NCI-H1694 treated with DMSO at 0.1 percent for 48 hours (cell line): ENCODE measurements around the gene KIAA1958.
"Not testable (repeated sequence)": the region's sequence is repeated elsewhere in the genome, so short reads cannot be mapped to it uniquely, and the experiment has no call there.

ENCODE experiments used
- DNase-seq: peaks from one replicate; lab custom pipeline; 2025; lab: John Stamatoyannopoulos, UW

KIAA1958 gene

GRCh38 chr9:112555844-112556482 is 69.3 kb downstream of the KIAA1958 start:
- DNase-seq, result no peak

- DNase-seq, result no peak
These were observed 70.1 kb downstream of the KIAA1958 start for GRCh38 chr9:112556497-112557442.

DNA sequence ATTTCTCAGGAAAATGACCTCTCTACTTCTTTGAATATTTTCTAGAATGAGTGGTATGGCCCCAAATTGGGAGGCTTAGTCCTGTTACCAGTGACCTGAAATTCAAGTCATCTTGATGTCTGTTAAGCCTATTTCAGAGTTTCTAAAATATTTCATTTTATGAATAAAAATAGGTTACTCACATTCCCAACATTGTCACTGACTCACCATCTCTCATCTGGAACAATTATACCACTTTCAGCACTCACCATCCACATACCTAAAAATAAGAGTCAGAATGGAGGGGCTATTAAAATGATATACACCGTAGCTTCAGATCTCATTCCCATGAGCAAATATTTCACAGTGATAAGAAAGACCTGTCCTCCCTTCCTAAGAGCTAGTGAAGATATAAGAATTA is 71.8 kb downstream of the KIAA1958 start:
- DNase-seq, result no peak

DNA sequence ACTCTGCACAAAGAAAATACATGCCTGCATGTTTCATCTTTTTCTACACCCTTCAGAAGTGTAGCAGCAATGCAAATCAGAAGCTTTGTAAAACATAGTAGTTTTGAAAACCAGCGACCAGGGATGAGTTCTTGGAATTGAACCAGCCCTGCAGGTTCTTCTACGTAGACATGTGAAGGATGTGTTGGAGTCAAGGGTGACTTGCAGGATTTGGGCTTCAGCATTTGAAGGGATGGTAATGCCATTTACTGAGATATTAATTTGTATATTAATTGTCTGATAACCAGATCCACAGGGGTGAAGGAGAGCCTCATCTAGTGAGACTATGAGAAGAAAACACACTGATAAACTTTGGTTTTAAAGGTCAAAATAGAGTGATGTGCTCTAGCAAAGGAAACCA is 72.4 kb downstream of the KIAA1958 start:
- no peak for DNase-seq

- no peak for DNase-seq
These were observed 73.2 kb downstream of the KIAA1958 start for GRCh38 chr9:112559629-112560413.

- no peak for DNase-seq
These were observed 75.8 kb downstream of the KIAA1958 start for GRCh38 chr9:112562235-112562958.

DNA sequence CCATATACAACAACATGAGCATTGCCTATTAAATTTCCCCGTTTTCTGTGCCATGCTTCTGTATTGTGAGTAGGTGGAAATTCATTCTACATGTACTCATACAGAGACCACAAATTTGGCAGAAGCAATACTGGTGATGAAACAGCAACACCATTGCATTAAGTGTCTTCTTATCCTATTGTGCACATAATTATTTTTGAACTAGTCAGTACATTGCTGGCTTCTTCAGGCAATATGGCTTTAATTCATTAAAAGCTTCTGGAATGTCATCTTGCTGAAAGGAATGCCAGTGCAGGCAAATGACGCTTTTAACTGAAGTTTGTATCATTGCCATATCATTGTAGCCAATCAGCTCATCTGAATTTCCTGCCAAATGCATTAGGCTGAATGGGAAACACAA is 82.6 kb downstream of the KIAA1958 start:
- no peak for DNase-seq

DNA sequence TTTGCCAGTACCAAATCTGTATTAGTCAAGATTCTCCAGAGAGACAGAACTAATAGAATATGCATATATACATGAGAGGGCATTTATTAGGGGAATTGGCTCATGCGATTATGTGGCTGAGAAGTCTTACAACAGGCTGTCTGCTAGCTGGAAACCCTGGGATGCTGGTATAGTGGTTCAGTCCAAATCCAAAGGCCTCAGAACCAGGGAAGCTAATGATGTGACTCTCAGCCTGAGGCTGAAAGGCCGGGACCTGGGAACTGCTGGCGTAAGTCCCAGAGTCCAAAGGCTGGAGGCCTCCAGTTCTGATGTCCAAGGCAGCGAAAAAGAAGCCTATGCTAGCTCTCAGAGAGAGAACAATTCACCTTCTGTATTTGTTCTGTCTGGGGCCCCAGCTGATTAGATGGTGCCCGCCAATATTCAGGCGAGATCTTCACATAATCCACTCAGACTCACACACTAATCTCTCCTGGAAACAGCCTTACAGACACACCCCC is 84.1 kb downstream of the KIAA1958 start:
- no peak for DNase-seq

DNA sequence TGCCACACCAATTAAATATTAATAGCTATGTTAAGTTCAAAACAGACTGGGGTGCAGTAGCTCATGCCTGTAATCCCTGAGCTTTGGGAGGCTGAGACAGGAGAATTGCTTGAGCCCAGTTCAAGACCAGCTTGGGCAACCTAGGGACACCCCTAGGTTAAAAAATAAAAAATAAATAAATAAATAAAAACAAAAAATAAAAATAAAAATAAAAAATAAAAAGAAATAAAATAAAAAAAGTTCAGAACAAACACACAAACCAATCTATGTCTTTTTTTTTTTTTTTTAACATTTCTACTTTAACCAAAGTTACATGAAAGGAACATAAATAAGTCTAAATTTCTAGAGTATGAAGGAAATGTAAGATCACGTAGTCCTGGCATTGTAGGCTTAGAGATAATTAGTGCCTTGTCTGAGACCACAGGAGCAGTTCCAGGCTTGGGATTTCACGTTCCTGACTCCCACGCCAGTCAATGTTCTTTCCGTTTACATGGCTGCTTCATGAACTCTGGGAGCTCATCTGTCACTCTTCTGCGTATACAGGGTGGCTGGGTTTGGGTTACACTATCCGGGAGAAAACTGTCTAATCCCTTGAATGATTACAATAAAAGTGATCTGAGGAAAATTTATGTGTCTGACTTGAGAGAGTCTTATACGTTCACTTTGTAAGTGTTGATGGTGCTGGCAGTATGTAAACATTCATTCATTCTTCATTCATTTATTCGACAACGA is 85.2 kb downstream of the KIAA1958 start:
- DNase-seq, result no peak

DNA sequence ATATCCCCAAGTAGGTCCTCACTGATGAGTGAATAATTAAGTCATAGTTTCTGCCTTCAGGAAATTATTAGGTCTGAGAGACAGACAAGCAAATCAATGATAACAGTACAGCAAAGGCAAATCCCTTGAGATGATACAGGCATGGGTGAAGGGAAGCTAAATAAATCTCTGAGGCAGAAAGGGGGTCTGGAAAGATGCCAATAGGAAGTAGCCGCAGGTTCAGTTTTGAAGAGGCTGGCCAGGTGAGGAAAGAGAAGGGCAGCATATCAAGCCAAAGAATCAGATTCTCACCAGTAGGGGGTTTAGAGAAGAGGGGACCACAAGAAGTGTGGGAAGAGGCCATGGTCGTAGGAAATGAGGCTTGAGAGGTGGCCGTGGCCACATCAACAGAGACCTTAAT is 85.8 kb downstream of the KIAA1958 start:
- DNase-seq, result no peak

DNA sequence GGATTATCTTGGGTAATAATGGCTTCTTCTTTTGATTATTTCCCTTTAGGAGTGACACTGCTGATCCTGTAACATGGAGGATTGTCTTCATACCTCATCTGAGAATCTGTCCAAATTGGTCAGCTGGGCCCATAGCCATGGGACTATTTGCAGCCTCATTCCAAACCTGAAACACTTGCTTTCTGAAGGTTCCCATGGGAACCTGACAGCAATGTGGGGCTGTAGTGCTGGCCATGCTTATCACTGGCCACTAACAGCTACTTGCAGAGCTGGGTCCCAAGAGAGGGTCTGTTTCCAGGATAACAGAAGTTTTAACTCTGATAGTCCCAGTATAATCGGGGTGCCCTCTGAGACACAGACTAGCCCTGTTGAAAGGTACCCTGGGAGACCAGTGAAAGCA is 87.4 kb downstream of the KIAA1958 start:
- DNase-seq, result no peak

GRCh38 chr9:112575107-112575506 is 88.5 kb downstream of the KIAA1958 start:
- no peak for DNase-seq

GRCh38 chr9:112581469-112582176 is 95.0 kb downstream of the KIAA1958 start:
- no peak for DNase-seq

GRCh38 chr9:112582371-112583262 is 96.0 kb downstream of the KIAA1958 start:
- no peak for DNase-seq

DNA sequence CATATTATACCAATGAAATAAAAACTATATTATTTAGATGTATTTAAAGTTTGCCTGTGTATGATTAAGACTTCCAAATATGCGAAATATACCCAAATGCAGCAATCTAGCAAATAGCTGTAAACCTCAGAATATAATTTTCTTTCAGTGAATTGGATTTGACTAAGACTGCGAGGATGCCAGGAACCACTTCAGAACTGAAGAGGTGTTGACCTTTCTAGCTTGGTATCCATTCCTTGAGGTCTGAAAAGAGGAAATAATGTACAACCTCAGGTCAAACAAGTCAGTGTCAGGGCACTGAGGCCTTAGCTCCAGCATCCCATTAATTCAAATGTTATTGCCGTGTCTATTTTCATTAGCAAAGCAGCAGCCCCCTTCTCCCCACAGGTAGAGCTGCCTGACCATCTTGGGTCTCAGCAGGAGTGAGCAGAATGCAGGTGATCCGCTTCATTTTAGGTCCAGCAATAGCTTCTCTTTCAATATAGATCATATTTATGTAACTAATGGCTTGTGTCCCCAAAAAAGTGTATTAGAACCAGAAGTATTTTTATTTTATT is 100.0 kb downstream of the KIAA1958 start:
- no peak for DNase-seq

DNA sequence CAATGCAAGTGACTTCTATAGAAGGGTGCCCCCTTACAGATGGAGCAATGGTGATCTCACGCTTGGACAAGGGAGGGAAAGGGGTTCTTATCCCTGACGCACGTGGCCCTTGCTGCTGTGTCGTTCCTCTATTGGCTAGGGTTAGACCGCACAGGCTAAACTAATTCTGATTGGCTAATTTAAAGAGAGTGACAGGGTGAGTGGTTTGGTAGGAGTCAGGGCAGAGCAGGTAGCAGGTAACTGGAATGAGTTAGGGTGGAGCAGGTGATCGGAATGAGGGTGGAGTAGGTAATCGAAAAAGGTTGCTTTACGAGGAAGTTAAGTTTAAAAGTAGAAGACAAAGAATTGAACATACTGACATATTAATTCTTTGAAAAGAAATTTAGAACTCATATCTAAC is 105.2 kb downstream of the KIAA1958 start:
- not testable (repeated sequence) for DNase-seq

DNA sequence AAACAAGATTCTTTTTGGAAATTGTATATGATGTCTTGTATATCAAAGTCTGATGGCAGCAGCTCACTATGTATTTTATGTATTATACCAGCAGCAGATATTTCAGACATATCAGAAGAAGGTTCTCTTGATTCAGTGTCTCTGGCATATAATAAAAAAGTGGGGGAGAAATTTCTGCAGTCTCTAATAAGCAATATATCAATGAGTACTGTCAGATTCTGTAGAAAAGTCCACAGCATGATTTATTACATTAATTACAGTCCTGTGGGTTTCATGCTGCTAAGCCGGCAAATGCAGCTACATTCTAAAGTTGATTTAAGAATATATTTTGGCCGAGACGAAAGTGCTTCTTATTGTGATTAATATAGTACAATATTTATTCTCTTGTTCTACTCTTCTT is 113.1 kb downstream of the KIAA1958 start:
- no peak for DNase-seq

- DNase-seq, result no peak
These were observed 115.0 kb downstream of the KIAA1958 start for GRCh38 chr9:112601636-112602035.

DNA sequence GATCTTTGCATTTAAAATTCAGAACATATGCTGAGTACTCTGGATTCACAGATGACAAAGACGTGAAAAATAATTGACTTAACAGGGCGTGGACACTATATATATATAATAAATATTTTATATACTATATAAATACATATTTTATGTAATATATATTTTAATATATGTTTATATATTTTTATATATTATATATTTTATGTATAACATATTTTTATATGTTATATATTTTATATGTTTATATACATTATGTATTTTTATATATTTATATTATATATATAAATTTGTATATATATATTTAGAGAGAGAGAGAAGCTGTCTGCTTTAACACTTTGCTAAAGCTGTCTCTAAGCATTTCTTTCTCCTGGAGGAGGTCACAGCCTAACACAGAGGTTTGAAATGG is 118.2 kb downstream of the KIAA1958 start:
- no peak for DNase-seq
